ENCODE data around the gene CLEC11A.

CLEC11A gene

DNA sequence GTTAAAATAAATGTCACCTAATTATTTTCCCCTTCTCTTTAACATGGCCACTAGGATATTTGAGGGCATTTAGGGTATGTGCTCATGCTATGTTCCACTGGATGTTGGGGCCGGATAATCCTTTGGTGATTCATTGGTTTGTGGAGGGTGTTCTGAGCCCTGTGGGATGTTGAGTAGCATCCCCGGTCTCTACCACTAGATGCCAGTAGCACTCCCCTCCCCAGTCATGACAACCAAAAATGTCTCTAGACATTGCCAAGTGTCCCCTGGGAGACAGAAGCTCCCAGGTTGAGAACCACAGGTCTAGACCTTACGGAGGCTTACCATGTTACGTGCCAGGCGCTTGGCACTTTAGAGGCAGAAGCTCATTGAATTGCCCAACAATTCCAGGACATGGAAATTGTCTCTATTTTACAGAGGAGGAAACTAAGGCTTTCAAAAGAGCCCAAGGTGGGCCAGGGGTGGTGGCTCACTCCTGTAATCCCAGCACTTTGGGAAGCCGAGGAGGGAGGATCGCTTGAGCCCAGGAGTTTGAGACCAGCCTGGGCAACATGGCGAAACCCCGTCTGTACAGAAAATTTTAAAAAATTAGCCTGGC is 17.6 kb upstream of the CLEC11A start:
- DNase-seq (ENCODE audit: low read depth in 2 of 2): peak; percentile 56 to 61

GRCh38 chr19:50706387-50706786 is 16.8 kb upstream of the CLEC11A start:
- no peak for DNase-seq (ENCODE audit: low read depth in 2 of 2)

DNA sequence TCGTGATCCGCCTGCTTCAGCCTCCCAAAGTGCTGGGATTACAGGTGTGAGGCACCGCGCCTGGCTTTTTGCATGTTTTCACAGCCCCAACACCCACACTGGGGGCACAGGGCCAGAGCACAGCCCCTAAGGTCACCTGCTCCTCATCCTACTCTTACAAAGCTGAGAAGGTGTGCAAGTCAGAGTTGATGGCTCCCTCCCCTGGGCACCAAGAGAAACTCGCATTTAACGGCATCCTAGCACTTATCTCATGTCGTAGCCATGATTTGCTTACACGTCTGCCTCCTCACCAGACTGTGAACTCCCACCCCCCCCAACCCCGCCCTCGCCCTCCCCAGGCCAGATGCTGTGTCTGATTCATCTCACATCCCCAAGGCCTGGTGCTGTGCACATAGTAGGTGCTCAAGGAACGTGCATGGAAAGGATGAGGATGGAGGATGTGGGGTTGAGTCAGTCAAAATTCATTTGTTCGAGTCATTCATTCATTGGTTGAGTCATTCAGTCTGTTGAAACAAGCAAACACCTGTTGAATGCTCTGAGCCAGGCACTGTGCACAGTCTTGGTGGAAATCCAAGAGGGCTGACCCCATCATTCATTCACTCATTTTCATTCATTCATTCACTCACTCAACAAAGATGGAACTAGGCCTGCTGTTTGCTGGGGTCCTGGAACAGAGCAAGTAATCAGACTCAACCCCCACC is 14.8 kb upstream of the CLEC11A start:
- no peak for DNase-seq (ENCODE audit: low read depth in 2 of 2)

DNA sequence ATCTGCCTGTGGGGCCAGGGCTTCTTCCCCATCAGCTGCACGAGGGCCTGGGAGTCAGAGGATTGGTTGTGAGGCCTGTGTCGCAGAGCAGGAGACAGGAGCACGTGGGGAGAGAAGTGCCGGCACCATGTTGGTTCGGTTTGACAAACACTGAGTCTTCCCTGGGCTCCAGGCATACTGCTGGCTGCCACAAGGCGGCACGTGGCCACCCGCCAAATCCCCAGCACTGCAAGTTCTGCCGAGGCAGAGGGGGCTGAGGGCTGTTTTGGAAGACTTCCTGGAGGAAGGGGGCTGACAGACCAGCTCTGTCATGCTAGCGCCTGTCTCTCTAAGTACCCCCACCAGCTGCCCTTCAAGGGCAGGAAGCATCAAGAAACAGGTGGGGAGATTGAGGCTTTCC is 13.1 kb upstream of the CLEC11A start:
- DNase-seq (ENCODE audit: low read depth in 2 of 2): no peak

- DNase-seq (ENCODE audit: low read depth in 2 of 2): no peak
Measured at GRCh38 chr19:50710612-50711011, 12.6 kb upstream of the CLEC11A start.

- DNase-seq (ENCODE audit: low read depth in 2 of 2): no peak
Measured at GRCh38 chr19:50711196-50711595, 12.0 kb upstream of the CLEC11A start.

GRCh38 chr19:50711805-50712204 is 11.4 kb upstream of the CLEC11A start:
- DNase-seq (ENCODE audit: low read depth in 2 of 2): no peak

DNA sequence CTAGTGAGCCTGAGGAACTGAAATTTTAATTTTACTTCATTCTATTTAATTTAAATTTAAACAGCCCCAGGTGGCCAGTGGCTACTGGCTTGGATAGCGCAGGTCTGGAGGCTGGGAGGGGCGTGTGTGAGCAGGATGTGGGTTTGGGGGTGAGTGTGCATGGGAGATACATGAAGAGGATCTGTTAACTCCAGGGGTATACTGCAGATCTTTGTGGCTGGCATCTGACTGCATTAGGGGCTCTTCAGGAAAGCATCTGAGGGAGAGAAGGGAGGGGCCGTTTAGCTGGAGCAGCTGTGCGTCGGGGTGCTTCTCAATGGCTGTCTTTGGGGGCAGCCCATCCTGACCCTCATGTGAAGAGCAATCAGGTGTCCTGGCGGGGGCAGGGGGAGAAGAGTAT is 10.3 kb upstream of the CLEC11A start:
- DNase-seq (ENCODE audit: low read depth in 2 of 2): no peak

DNA sequence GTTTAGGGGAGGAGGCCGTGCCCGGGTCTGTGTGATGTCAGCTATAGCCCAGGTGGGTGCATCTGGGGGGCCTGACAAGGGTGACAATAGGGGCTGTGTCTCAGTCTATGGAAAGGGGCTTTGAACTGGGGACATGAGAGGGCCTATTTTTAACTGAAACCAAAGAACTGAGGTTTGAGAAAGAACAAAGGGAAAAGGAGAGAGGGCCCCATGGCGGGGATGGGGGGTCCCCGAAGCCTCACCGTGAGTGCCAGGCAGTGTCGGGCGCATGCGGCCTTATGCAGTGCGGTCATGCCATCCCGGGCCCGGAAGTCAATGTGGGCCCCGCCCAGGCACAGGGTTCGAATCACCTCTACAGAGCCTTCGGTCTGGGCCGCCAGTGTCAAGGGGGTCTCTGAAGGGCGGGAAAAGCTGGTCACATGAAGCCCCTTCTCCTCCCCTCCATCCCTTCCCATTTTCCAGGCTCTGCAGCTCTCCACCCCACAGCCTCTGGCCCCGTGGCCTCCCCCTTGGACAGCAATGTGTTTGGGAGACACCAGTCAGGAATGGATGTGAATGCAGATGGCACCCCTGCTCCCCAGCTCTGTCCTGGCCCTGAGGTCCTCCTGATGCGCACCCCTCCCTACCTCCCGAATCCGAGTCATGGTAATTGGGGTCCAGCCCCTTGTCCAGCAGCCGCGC is 9.5 kb upstream of the CLEC11A start:
- no peak for DNase-seq (ENCODE audit: low read depth in 2 of 2)

GRCh38 chr19:50716178-50717025 is 6.8 kb upstream of the CLEC11A start:
- DNase-seq (ENCODE audit: low read depth in 2 of 2): no peak

DNA sequence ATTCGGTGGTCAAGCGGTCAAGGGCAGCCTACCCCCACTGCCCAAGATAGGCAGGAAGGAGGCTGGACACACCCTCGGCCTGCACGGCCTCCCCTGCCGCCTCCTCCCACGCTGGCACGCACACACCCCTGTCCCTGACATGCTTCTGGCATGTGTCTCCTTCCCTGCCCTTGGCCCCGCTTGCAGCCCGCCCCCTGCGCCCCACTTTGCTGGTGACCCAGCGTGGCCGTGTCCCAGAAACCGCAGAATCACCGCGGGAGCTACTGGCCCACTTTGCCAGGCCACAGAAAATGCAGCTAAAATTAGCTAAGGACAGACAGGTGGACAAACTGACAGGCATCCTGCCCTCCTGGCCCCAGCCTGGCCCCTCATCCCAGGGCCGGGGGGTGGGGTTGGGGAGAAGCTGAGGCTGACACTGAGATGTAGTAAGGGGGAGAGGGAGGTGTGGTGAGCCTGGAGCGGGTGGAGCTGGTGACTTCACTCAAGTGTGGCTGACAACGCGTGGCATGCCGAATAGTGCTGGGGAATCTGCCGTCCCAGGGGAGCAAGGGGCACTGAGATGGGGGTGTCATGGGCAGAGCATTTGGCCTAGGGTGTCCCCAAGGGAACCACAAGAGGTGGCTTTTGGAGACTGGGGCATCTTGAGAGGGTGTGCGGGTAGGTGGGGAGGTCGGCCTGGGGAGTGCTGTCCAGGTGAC is 6.0 kb upstream of the CLEC11A start:
- no peak for DNase-seq (ENCODE audit: low read depth in 2 of 2)

- DNase-seq (ENCODE audit: low read depth in 2 of 2): no peak
Measured at GRCh38 chr19:50717891-50718254, 5.3 kb upstream of the CLEC11A start.

DNA sequence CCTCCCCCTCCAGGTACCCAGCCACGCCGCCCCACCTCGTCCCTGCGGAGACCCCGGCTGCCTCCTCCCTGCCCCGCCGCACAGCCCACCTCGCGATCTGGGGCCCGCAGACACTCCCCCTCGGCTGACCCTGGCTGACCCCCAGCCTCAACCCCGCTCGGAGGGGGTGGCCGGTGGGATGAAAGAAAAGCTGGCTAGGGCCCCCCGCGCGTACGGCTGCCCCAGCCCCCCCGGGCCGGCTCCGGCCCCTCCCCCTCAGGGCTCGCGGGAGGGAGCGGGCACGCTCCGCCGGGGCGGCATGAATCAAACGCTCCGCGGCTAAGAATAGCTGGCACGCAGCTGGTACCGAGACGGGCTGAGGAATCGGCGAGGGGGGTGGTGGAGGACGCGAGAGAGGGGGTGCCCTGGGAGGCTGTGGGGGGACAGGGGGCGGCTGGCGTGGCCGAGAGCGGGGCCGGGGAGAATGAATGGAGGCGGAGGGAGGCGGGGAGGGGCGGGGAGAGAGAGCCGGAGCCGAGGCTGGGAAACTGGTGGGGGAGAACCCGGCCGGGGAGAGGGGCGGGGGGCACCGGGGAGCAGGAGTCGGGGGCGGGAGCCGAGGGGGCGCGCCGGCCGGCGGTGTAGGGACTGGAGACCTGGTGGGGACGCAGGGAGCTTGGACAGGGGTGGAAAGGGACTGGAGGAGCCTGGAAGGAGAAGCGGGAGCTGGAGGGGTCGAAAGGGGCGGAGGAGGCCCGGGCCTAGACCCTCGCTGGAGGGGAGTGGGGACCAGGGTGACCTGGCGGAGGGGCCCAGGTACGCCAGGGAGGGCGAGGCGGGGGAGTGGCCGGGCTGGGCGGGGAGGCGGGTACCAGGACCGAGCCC is 4.7 kb upstream of the CLEC11A start:
- no peak for DNase-seq (ENCODE audit: low read depth in 2 of 2)

DNA sequence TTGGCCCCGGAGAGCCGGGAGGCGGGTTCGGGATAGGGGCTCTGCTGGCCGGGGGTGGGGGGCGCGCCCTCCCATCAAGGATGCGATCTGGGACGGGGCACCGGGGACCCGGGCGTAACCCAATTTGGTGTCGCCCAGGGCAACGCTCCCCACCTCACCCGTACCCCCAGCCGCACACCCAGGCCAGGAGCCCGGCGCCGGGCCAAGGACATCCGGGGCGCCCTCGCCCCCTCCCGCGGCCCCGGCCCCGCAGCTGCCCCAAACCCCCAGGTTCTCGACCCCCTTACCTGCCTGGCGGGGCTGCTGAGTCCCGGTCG is 4.1 kb upstream of the CLEC11A start:
- no peak for DNase-seq (ENCODE audit: low read depth in 2 of 2)

GRCh38 chr19:50719566-50719965 is 3.6 kb upstream of the CLEC11A start, which contains the start of gene SHANK1:
TSS of gene SHANK1 (minus strand) at chr19:50719802. CDS start at chr19:50716919, 2,883 bp downstream.
- DNase-seq (ENCODE audit: low read depth in 2 of 2): no peak

GRCh38 chr19:50720181-50720920 is 2.8 kb upstream of the CLEC11A start:
- no peak for DNase-seq (ENCODE audit: low read depth in 2 of 2)

DNA sequence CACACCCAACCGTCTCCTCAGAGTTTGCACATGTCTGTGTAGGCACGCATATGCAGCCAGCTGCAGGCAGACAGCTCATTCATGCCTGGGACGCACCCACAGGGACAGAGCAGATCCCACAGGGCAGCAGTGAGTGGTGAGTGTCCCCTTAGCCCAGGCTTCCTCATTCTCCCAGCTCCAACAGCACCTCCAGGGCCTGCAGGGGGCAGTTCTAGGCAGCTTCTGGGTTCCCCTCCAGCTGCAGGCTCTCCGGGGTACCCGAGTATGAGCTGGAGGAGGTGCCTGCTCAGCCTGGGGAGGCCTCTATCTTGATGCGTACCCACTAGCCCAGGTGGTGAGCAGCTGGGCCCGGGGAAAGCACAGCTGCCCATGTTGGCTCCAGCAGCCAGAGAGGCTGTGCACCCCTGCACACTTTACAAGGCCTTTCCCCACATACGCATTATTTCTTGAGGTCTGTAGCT is 2.2 kb upstream of the CLEC11A start:
- no peak for DNase-seq (ENCODE audit: low read depth in 2 of 2)

DNA sequence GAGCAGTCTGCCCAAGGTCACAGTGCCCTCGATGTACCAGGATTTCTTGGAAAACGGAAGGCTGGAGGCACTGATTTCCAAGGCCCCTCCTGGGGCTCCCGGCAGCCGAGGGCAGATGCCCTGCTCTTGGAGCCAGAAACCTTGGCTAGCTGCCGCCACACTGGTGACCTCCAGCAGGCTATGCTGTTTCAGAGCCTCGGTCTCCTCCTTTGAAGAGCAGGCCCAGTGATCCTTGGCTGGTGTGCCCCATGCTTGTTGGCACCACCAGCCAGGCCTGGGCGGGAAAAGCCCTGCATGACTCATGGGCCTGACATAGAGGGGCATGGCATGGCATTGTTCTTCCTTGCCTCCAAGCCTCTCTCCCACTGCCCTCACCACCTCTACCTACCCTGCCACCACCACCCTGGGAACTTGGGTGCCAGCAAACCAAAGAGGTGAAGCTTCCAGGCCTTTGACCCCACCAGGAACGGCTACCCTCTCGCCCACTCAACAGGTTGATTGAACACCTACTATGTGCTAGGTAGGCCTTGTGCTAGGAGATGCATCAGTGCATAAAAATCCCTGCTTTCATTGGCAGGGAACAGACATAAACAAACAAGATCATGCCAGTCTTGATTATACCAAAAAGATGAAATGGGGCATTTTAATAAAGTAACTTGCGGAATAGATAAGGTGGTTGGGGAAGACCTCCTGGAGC is 1.6 kb upstream of the CLEC11A start:
- DNase-seq (ENCODE audit: low read depth in 2 of 2): no peak

All from fibroblast of skin of left quadriceps (primary cell).